ENCODE data around the gene TRIOBP.

Gene TRIOBP

GRCh38 chr22:37804881-37805809, 108.3 kb downstream of the TRIOBP start:
- no peak for TF ChIP-seq CTCF (IDR thresholded peaks at IDR 0.05)

- no peak for TF ChIP-seq CTCF (IDR thresholded peaks at IDR 0.05)
Observed at GRCh38 chr22:37805810-37806277, 109.0 kb downstream of the TRIOBP start.

GRCh38 chr22:37806409-37807333, 109.8 kb downstream of the TRIOBP start:
- no peak for TF ChIP-seq CTCF (IDR thresholded peaks at IDR 0.05)

- no peak for TF ChIP-seq CTCF (IDR thresholded peaks at IDR 0.05)
Observed at GRCh38 chr22:37807410-37808293, 110.8 kb downstream of the TRIOBP start, which contains the start of gene GCAT. GCAT (plus strand) TSS chr22:37807934; CDS start chr22:37807968, 34 bp downstream.

- TF ChIP-seq CTCF (IDR thresholded peaks at IDR 0.05): no peak
Observed at GRCh38 chr22:37808294-37808657, 111.4 kb downstream of the TRIOBP start.

- no peak for TF ChIP-seq CTCF (IDR thresholded peaks at IDR 0.05)
Observed at GRCh38 chr22:37809672-37810333, 113.0 kb downstream of the TRIOBP start.

Data from LNCAP (cell line).